ENCODE results near the gene MYH15. TPM values are rescaled to one million over a fixed set of nuclear protein-coding genes. Genes with fewer than 3 reads are reported as not detected.

The MYH15 gene
- total and polyA plus RNA-seq, 2 of the 8 experiments (the other 6 are each of a cell fraction or from before 2014, with no cell fraction given), result under 0.01 TPM; not detected in 1

- H2AK5ac ChIP-seq (ENCODE audit: low read depth, low read length), result no peak overlapping the region
- H3K36me3 ChIP-seq (ENCODE audit: control insufficient read depth in 2 of 4, insufficient read depth in 4 of 4, low read length in 3 of 4), result no peaks in the 10 kb centered on the region
- H3K14ac ChIP-seq (ENCODE audit: insufficient read length), result no peak overlapping the region
- no peak overlapping the region for H4K91ac ChIP-seq (replicated peaks; ENCODE audit: insufficient read length, low read length)
- H3K4me3 ChIP-seq (ENCODE audit: extremely low read depth in 1 of 4, insufficient read depth in 2 of 4, low read depth in 3 of 4, low read length in 4 of 4), result no peak overlapping the region
- H3K27me3 ChIP-seq (replicated peaks in 1 of 4; ENCODE audit: control insufficient read depth in 3 of 4, extremely low read depth in 1 of 4, insufficient read depth in 3 of 4, low read length in 3 of 4), result no peaks in the 10 kb centered on the region
- H3K9me3 ChIP-seq (ENCODE audit: insufficient read depth in 2 of 2, low read depth in 1 of 2, low read length in 1 of 2), result no peaks in the 10 kb centered on the region
- no peak overlapping the region for H3K27ac ChIP-seq (ENCODE audit: low read depth, low read length)
- no peak overlapping the region for H4K5ac ChIP-seq (ENCODE audit: insufficient read length, low read depth, low read length)
- CTCF ChIA-PET (ENCODE audit: partially characterized antibody), result interaction anchor here (0.7 to 2.0 kb wide), 4 partner anchors 8 to 475 kb away, joined by 3 to 7 read pairs (median 4); no protein-coding TSS in a partner anchor
- no peak overlapping the region for H2BK12ac ChIP-seq (ENCODE audit: low read depth, low read length)
- 75% methylated on average over 1 of the region's 1 CpG; no CpG with 5 or more reads in 1 of the 2 experiments for WGBS, 2 experiments (ENCODE audit: extremely low coverage in 1 of 2, insufficient coverage in 1 of 2, insufficient read length in 1 of 2, insufficient replicate concordance in 2 of 2, low coverage in 1 of 2, low lambda C conversion rate in 2 of 2, missing lambda C conversion rate in 1 of 2)
- H3K4me2 ChIP-seq (ENCODE audit: insufficient read depth in 1 of 2, low read depth in 2 of 2, low read length in 2 of 2), result no peak overlapping the region
- H3K23me2 ChIP-seq (ENCODE audit: low read depth, low read length), result no peaks in the 10 kb centered on the region
- H2BK5ac ChIP-seq (ENCODE audit: low read depth, low read length), result no peak overlapping the region
- H4K20me1 ChIP-seq (replicated peaks in 1 of 2; ENCODE audit: control insufficient read depth in 1 of 2, insufficient read depth in 2 of 2, low read length in 2 of 2), result no peaks in the 10 kb centered on the region
- H3K79me2 ChIP-seq (ENCODE audit: control insufficient read depth in 1 of 2, insufficient read depth in 2 of 2, low read length in 2 of 2), result no peaks in the 10 kb centered on the region
- no peak overlapping the region for H2BK120ac ChIP-seq (replicated peaks; ENCODE audit: low read depth, low read length)
- no peak overlapping the region for H3K18ac ChIP-seq (ENCODE audit: extremely low read depth, low read length)
- no peak overlapping the region for H2BK15ac ChIP-seq (ENCODE audit: low read length)
- no peak overlapping the region for H2AFZ ChIP-seq (ENCODE audit: low read length)
- no peak overlapping the region for H4K8ac ChIP-seq (ENCODE audit: extremely low read depth, insufficient read depth, low read length)
- DNase-seq (ENCODE audit: low read depth in 1 of 2, low spot score in 2 of 2) (no peak), FAIRE-seq (no peak)
- H3K56ac ChIP-seq (replicated peaks; ENCODE audit: insufficient read length, low read depth, low read length), result no peak overlapping the region
- H3K23ac ChIP-seq (ENCODE audit: insufficient read length), result no peak overlapping the region
- H3K4me1 ChIP-seq (replicated peaks in 1 of 4; ENCODE audit: control insufficient read depth in 3 of 4, insufficient read depth in 4 of 4, low read length in 3 of 4), result peaks cover 0 to 1% (median 0%) of the 10 kb centered on the region in 4 experiments; a peak in 1 of 7 replicates
- no peaks in the 10 kb centered on the region for H3K79me1 ChIP-seq (ENCODE audit: low read depth, low read length)
- H3K9ac ChIP-seq (replicated peaks in 1 of 4; ENCODE audit: extremely low read depth in 1 of 4, low read depth in 3 of 4, low read length in 3 of 4), result no peak overlapping the region
- H2BK20ac ChIP-seq (ENCODE audit: low read length), result no peak overlapping the region
- no peak overlapping the region for H3K4ac ChIP-seq (replicated peaks; ENCODE audit: insufficient read length, low read depth, low read length)
- POLR2A ChIA-PET (ENCODE audit: partially characterized antibody), result no interaction called here
- no peak for TF ChIP-seq NANOG (IDR thresholded peaks at IDR 0.05; ENCODE audit: insufficient read depth, low read depth, low read length, poor library complexity, severe bottlenecking)
- TF ChIP-seq POLR2A (IDR thresholded peaks at IDR 0.05; ENCODE audit: control extremely low read depth in 1 of 2, low read depth in 2 of 2, low read length in 2 of 2), result no peak
- no peak for TF ChIP-seq SP4 (IDR thresholded peaks at IDR 0.05; ENCODE audit: low read length)
- no peak for TF ChIP-seq BCL11A (IDR thresholded peaks at IDR 0.05; ENCODE audit: low read depth in 2 of 2, low read length in 2 of 2)
- no peak for TF ChIP-seq EZH2 (IDR thresholded peaks at IDR 0.05; ENCODE audit: low read depth, low read length, severe bottlenecking)
- TF ChIP-seq RBBP5 (IDR thresholded peaks at IDR 0.05; ENCODE audit: borderline replicate concordance, low read depth, low read length), result no peak
- TF ChIP-seq CBX8 (IDR thresholded peaks at IDR 0.05; ENCODE audit: borderline replicate concordance, low read depth, low read length), result no peak
- TF ChIP-seq SAP30 (IDR thresholded peaks at IDR 0.05; ENCODE audit: insufficient read depth, insufficient replicate concordance, low read length), result no peak
- TF ChIP-seq EP300 (IDR thresholded peaks at IDR 0.05; ENCODE audit: borderline replicate concordance in 1 of 2, low read depth in 2 of 2, low read length in 2 of 2), result no peak
- no peak for TF ChIP-seq KDM5A (IDR thresholded peaks at IDR 0.05; ENCODE audit: low read length)
- TF ChIP-seq RAD21 (IDR thresholded peaks at IDR 0.05 in 1 of 2, conservative IDR thresholded peaks at IDR 0.05 in 1 of 2; ENCODE audit: low read depth in 2 of 2, low read length in 2 of 2), result no peak
- TF ChIP-seq CHD2 (IDR thresholded peaks at IDR 0.05; ENCODE audit: low read length), result no peak
- no peak for TF ChIP-seq SIRT6 (IDR thresholded peaks at IDR 0.05; ENCODE audit: low read length)
- TF ChIP-seq CBX5 (IDR thresholded peaks at IDR 0.05; ENCODE audit: low read depth, low read length), result no peak
- TF ChIP-seq CEBPB (IDR thresholded peaks at IDR 0.05; ENCODE audit: low read depth, low read length), result no peak
Measured at GRCh38 chr3:108403198-108403597, 107.2 kb downstream of the MYH15 start.
